ENCODE data around the gene NT5DC4.

- TF ChIP-seq POLR2A (IDR thresholded peaks at IDR 0.05; ENCODE audit: low read length) = no peak
- TF ChIP-seq GATA1 (IDR thresholded peaks at IDR 0.05; ENCODE audit: low read depth, low read length) = no peak
These were observed 7.8 kb upstream of the NT5DC4 start for GRCh38 chr2:112712903-112713584.
